H9 (cell line): ENCODE results near the gene PPP1R2C. TPM values are rescaled to one million over a fixed set of nuclear protein-coding genes. Genes with fewer than 3 reads are reported as not detected.

Experiments
- DNase-seq: peaks from one replicate; pipeline ENCODE4 v3.0.0-alpha.2; 2017
- H2AFZ ChIP-seq: one replicate; pipeline ENCODE4 v1.6.1; 2013; ENCODE audit warnings: mild to moderate bottlenecking, low read length, control low read depth, moderate library complexity
- H2AK5ac ChIP-seq: 2 replicates; pipeline ENCODE4 v1.6.1; 2013; ENCODE audit warnings: low read length, control low read depth, mixed read lengths; ENCODE audit not compliant: insufficient read length
- H2BK120ac ChIP-seq: one replicate; pipeline ENCODE4 v1.6.1; 2013; ENCODE audit warnings: low read depth, mild to moderate bottlenecking, low read length, control low read depth, inconsistent platforms; ENCODE audit not compliant: poor library complexity, severe bottlenecking
- H2BK12ac ChIP-seq: 2 replicates; pipeline ENCODE4 v1.6.1; 2013; ENCODE audit warnings: low read length, control low read depth, mixed read lengths, low read depth; ENCODE audit not compliant: insufficient read length
- H2BK15ac ChIP-seq: 2 replicates; pipeline ENCODE4 v1.6.1; 2013; ENCODE audit warnings: low read depth, low read length, control low read depth
- H2BK20ac ChIP-seq: one replicate; pipeline ENCODE4 v1.6.1; 2013; ENCODE audit warnings: low read depth, mild to moderate bottlenecking, low read length, control low read depth, inconsistent platforms; ENCODE audit not compliant: poor library complexity, severe bottlenecking
- H2BK5ac ChIP-seq: 2 replicates; pipeline ENCODE4 v1.6.1; 2013; ENCODE audit warnings: low read length, control low read depth, mixed read lengths; ENCODE audit not compliant: insufficient read length
- H3K14ac ChIP-seq: 2 replicates; pipeline ENCODE4 v1.6.1; 2013; ENCODE audit warnings: low read length, control low read depth; ENCODE audit not compliant: insufficient read depth
- H3K18ac ChIP-seq: 2 replicates; pipeline ENCODE4 v1.6.1; 2013; ENCODE audit warnings: low read depth, mild to moderate bottlenecking, mixed read lengths, low read length, control low read depth; ENCODE audit not compliant: insufficient read length
- H3K23ac ChIP-seq: 2 replicates; pipeline ENCODE4 v1.6.1; 2013; ENCODE audit warnings: low read length, control low read depth, mixed read lengths, low read depth; ENCODE audit not compliant: insufficient read length
- H3K23me2 ChIP-seq: 2 replicates; pipeline ENCODE4 v1.6.1; 2013; ENCODE audit warnings: low read depth, mild to moderate bottlenecking, mixed read lengths, low read length, control low read depth; ENCODE audit not compliant: insufficient read length, poor library complexity, severe bottlenecking
- H3K27ac ChIP-seq: 2 replicates; pipeline ENCODE4 v1.5.1; 2013; ENCODE audit warnings: low read length, control low read depth, mixed read lengths, low read depth; ENCODE audit not compliant: insufficient read length
- H3K27me3 ChIP-seq: 2 replicates; pipeline ENCODE4 v1.6.1; 2013; ENCODE audit warnings: low read length, control low read depth, inconsistent platforms; ENCODE audit not compliant: insufficient read depth
- H3K4ac ChIP-seq: 2 replicates; pipeline ENCODE4 v1.6.1; 2013; ENCODE audit warnings: low read depth, mild to moderate bottlenecking, control low read depth, inconsistent platforms, low read length, moderate library complexity
- H3K4me1 ChIP-seq: 2 replicates; pipeline ENCODE4 v1.6.1; 2013; ENCODE audit warnings: low read length, control low read depth, inconsistent platforms; ENCODE audit not compliant: insufficient read depth
- H3K4me2 ChIP-seq: 2 replicates; pipeline ENCODE4 v1.6.1; 2013; ENCODE audit warnings: low read length, control low read depth, mixed read lengths; ENCODE audit not compliant: insufficient read length, insufficient read depth
- H3K56ac ChIP-seq: 2 replicates; pipeline ENCODE4 v1.6.1; 2013; ENCODE audit warnings: low read depth, mild to moderate bottlenecking, mixed read lengths, low read length, control low read depth; ENCODE audit not compliant: insufficient read length
- H3K79me1 ChIP-seq: 2 replicates; pipeline ENCODE4 v1.6.1; 2013; ENCODE audit warnings: low read depth, mild to moderate bottlenecking, moderate library complexity, low read length, control low read depth, inconsistent platforms; ENCODE audit not compliant: insufficient read depth, poor library complexity, severe bottlenecking
- H3K79me2 ChIP-seq: 2 replicates; pipeline ENCODE4 v1.6.1; 2013; ENCODE audit warnings: low read length, control low read depth, inconsistent platforms; ENCODE audit not compliant: insufficient read depth
- H3K9ac ChIP-seq: 2 replicates; pipeline ENCODE4 v1.6.1; 2013; ENCODE audit warnings: low read length, control low read depth, mixed read lengths; ENCODE audit not compliant: insufficient read length; ENCODE audit errors: extremely low read depth
- H3K9me3 ChIP-seq: one replicate; pipeline ENCODE4 v1.6.1; 2013; ENCODE audit warnings: low read depth, low read length, inconsistent platforms; ENCODE audit not compliant: control insufficient read depth
- H3T11ph ChIP-seq: one replicate; pipeline ENCODE4 v1.6.1; 2013; ENCODE audit warnings: mild to moderate bottlenecking, low read length, control low read depth, inconsistent platforms
- H4K20me1 ChIP-seq: one replicate; pipeline ENCODE4 v1.6.1; 2013; ENCODE audit not compliant: control insufficient read depth, insufficient read length, insufficient read depth
- H4K5ac ChIP-seq: 2 replicates; pipeline ENCODE4 v1.6.1; 2013; ENCODE audit warnings: low read depth, mild to moderate bottlenecking, mixed read lengths, low read length, control low read depth; ENCODE audit not compliant: insufficient read length
- H4K8ac ChIP-seq: replicated peaks from 2 replicates; pipeline ENCODE4 v1.6.1; 2013; ENCODE audit warnings: low read length, control low read depth, mixed read lengths, low read depth; ENCODE audit not compliant: insufficient read length
- H4K91ac ChIP-seq: 2 replicates; pipeline ENCODE4 v1.6.1; 2013; ENCODE audit warnings: low read depth, mild to moderate bottlenecking, moderate library complexity, mixed read lengths, low read length, control low read depth; ENCODE audit not compliant: insufficient read length
- H3K27ac Mint-ChIP-seq, 3 experiments: 2 replicates in 2 of 3; 3 replicates in 1 of 3; pipeline ENCODE4 v1.8.0; 2020 to 2021; ENCODE audit warnings: mixed read lengths in 3 of 3, mild to moderate bottlenecking in 1 of 3, moderate library complexity in 1 of 3
- H3K27me3 Mint-ChIP-seq: 2 replicates; pipeline ENCODE4 v1.8.0; 2021; ENCODE audit warnings: low read depth, mild to moderate bottlenecking, moderate library complexity, mixed read lengths
- H3K36me3 Mint-ChIP-seq, 3 experiments: 2 replicates in 2 of 3; 3 replicates in 1 of 3; pipeline ENCODE4 v1.8.0; 2020 to 2021; ENCODE audit warnings: low read depth in 3 of 3, mixed read lengths in 3 of 3; ENCODE audit not compliant: insufficient read depth in 1 of 3
- H3K4me1 Mint-ChIP-seq, 2 experiments: 2 replicates each; pipeline ENCODE4 v1.8.0; 2020; ENCODE audit warnings: mixed read lengths in 2 of 2
- H3K4me3 Mint-ChIP-seq, 2 experiments: 2 replicates in 1 of 2; 3 replicates in 1 of 2; pipeline ENCODE4 v1.8.0; 2020 to 2021; ENCODE audit warnings: mild to moderate bottlenecking in 2 of 2, mixed read lengths in 2 of 2, moderate library complexity in 1 of 2
- H3K9me3 Mint-ChIP-seq, 2 experiments: 2 replicates in 1 of 2; 3 replicates in 1 of 2; pipeline ENCODE4 v1.8.0; 2020; ENCODE audit warnings: mild to moderate bottlenecking in 2 of 2, mixed read lengths in 2 of 2, moderate library complexity in 1 of 2
- WGBS: extraction: QIAGEN DNeasy Blood & Tissue Kit; methylation state at CpG from one replicate; pipeline ENCODE4 v1.1.7; 2013; ENCODE audit warnings: missing lambda C conversion rate, low lambda C conversion rate, mixed read lengths; ENCODE audit not compliant: insufficient read length; ENCODE audit errors: extremely low coverage; 5-methylcytosine and 5-hydroxymethylcytosine counted together
- total RNA-seq: library from RNA; stranded (reverse); gene quantifications from 2 replicates; pipeline ENCODE4 v1.2.1, GENCODE V29; 2021
- TF ChIP-seq, protein P1 (sequence below): fragments of 200-600 bp; sonication (generic); conservative IDR thresholded peaks from 3 replicates; pipeline ENCODE4 v1.8.0; 2021; ENCODE audit warnings: antibody characterized with exemption, mild to moderate bottlenecking

Gene PPP1R2C
- total RNA-seq, 1 experiment from 2014 or later = not detected

DNA sequence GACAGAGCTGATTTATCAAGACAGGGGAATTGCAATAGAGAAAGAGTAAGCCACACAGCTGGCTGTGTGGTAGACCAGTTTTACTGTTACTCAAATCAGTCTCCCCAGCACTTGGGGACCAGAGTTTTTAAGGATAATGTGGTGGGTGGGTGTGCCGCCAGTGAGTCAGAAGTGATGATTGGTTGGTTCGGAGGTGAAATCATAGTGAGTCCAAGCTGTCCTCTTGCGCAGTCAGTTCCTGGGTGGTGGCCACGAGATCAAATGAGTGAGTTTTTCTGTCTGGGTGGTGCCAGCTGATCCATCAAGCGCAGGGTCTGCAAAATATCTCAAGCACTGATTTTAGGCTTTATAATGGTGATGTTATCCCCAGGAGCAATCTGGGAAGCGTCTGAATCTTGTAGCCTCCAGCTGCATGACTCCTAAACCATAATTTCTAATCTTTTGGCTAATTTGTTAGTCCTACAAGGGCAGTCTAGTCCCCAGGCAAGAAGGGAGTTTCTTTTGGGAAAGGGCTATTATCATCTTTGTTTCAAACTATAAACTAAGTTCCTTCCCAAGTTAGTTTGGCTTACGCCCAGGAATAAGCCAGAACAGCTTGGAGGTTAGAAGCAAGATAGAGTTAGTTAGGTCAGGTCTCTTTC lies 44.0 kb upstream of the PPP1R2C start:
- Histone ChIP-seq H2BK15ac (no peak overlapping the region), H2BK120ac (no peak overlapping the region), H3K4ac (no peak overlapping the region), H3K56ac (no peak overlapping the region), H2BK20ac (no peak overlapping the region), H3K14ac (no peak overlapping the region), H3K18ac (no peak overlapping the region), H3K79me1 (no peaks in the 10 kb centered on the region), H3K4me1 (no peaks in the 10 kb centered on the region), H3K79me2 (no peaks in the 10 kb centered on the region), H3K23ac (no peak overlapping the region), H4K20me1 (no peaks in the 10 kb centered on the region), H2BK12ac (no peak overlapping the region), H3K27me3 (no peaks in the 10 kb centered on the region), H3K9ac (no peak overlapping the region), H3K9me3 (peaks cover 20% of the 10 kb centered on the region), H3K4me2 (no peak overlapping the region), H4K8ac (no peak overlapping the region), H2AFZ (no peak overlapping the region), H2AK5ac (no peak overlapping the region), H3K27ac (no peak overlapping the region), H3K23me2 (no peaks in the 10 kb centered on the region), H4K91ac (no peak overlapping the region), H3T11ph (no peak overlapping the region), H2BK5ac (no peak overlapping the region), H4K5ac (no peak overlapping the region)
- TF ChIP-seq, protein P1, sequence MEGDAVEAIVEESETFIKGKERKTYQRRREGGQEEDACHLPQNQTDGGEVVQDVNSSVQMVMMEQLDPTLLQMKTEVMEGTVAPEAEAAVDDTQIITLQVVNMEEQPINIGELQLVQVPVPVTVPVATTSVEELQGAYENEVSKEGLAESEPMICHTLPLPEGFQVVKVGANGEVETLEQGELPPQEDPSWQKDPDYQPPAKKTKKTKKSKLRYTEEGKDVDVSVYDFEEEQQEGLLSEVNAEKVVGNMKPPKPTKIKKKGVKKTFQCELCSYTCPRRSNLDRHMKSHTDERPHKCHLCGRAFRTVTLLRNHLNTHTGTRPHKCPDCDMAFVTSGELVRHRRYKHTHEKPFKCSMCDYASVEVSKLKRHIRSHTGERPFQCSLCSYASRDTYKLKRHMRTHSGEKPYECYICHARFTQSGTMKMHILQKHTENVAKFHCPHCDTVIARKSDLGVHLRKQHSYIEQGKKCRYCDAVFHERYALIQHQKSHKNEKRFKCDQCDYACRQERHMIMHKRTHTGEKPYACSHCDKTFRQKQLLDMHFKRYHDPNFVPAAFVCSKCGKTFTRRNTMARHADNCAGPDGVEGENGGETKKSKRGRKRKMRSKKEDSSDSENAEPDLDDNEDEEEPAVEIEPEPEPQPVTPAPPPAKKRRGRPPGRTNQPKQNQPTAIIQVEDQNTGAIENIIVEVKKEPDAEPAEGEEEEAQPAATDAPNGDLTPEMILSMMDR = no peak
- no peak for DNase-seq
- H3K36me3 Mint-ChIP-seq = peaks cover 33 to 73% (median 38%) of the 10 kb centered on the region in 3 experiments
- H3K27ac Mint-ChIP-seq = peak overlapping the region; percentile 6 to 51 (median 28); a peak in 4 of 7 replicates
- H3K4me3 Mint-ChIP-seq = no peak overlapping the region
- peaks cover 19 to 21% of the 10 kb centered on the region in 2 experiments for H3K4me1 Mint-ChIP-seq
- H3K27me3 Mint-ChIP-seq = peaks cover 2% of the 10 kb centered on the region
- H3K9me3 Mint-ChIP-seq = peaks cover 49 to 79% of the 10 kb centered on the region in 2 experiments
- no CpG with 5 or more reads among the region's 7 CpGs for WGBS
